GM12865 (cell line): ENCODE results near the gene CCDC74A.
"Not testable (repeated sequence)": the region's sequence is repeated elsewhere in the genome, so short reads cannot be mapped to it uniquely, and the experiment has no call there.

Experiments
- DNase-seq: peaks from one replicate; pipeline ENCODE4 v3.0.0; 2010; ENCODE audit warnings: low read depth
- H3K4me3 ChIP-seq: 2 replicates; pipeline ENCODE4 v1.5.1; 2011; ENCODE audit warnings: mild to moderate bottlenecking, low read depth, low read length, control low read depth
- TF ChIP-seq, protein P1 (sequence below): IDR thresholded peaks from 2 replicates; pipeline ENCODE4 v1.5.1; 2011; ENCODE audit warnings: low read length, control low read depth, low read depth, inconsistent platforms; ENCODE audit not compliant: insufficient read depth; ENCODE audit errors: missing control alignments

The CCDC74A gene

GRCh38 chr2:131527131-131528001 is at the start of gene CCDC74A:
TSS of gene CCDC74A (plus strand) at chr2:131527888. CDS start at chr2:131527971, 83 bp downstream.
- peak; percentile 86 for DNase-seq
- H3K4me3 ChIP-seq: peak within 1 kb of the TSS; percentile 87

- DNase-seq, H3K4me3 ChIP-seq: not testable (repeated sequence)
Observed at GRCh38 chr2:131478074-131478849, 49.4 kb upstream of the CCDC74A start.

- DNase-seq, H3K4me3 ChIP-seq: not testable (repeated sequence)
Observed at GRCh38 chr2:131478850-131479461, 48.7 kb upstream of the CCDC74A start.

- DNase-seq: not testable (repeated sequence)
Observed at GRCh38 chr2:131480351-131480750, 47.3 kb upstream of the CCDC74A start.

GRCh38 chr2:131482506-131483155 is 45.1 kb upstream of the CCDC74A start:
- H3K4me3 ChIP-seq, DNase-seq: not testable (repeated sequence)

More at GRCh38 chr2:131480351-131480750, 47.3 kb upstream of the CCDC74A start:
- H3K4me3 ChIP-seq: not testable (repeated sequence)

GRCh38 chr2:131483981-131484820 is 43.5 kb upstream of the CCDC74A start:
- H3K4me3 ChIP-seq, DNase-seq: not testable (repeated sequence)

GRCh38 chr2:131484906-131485460 is 42.7 kb upstream of the CCDC74A start:
- not testable (repeated sequence) for DNase-seq, H3K4me3 ChIP-seq

DNA sequence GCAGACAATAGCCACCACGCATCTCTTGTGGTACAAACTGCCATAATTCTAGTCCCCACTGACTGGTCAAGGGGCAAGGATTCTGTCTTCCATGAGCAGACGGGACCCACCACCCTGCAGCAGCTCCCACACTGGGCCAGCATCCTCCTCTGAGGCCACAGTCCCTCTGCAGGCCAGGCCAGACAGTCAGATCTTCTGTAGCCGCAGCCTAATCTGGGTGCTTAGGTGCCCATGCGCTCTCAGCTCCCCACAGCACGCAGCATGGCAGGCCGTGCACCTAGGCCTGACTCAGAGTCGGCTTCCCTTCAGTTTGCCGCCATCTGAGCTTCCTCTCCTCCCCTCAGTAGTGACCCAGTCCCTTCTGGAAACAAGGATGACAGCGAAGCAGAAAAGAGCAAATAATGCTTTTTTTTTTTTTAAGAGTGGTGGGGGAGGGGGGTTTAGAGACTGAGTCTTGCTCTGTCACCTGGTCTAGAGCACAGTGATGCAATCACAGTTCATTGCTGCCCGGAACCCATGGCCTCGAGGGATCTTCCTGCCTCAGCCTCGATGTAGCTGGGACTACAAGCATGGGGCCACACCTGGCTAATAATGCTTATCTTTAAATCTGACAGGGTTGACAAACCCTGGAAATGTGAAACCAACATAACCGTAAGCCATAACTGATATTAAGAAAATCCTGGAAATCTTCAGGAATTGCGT is 41.3 kb upstream of the CCDC74A start:
- not testable (repeated sequence) for DNase-seq, H3K4me3 ChIP-seq

DNA sequence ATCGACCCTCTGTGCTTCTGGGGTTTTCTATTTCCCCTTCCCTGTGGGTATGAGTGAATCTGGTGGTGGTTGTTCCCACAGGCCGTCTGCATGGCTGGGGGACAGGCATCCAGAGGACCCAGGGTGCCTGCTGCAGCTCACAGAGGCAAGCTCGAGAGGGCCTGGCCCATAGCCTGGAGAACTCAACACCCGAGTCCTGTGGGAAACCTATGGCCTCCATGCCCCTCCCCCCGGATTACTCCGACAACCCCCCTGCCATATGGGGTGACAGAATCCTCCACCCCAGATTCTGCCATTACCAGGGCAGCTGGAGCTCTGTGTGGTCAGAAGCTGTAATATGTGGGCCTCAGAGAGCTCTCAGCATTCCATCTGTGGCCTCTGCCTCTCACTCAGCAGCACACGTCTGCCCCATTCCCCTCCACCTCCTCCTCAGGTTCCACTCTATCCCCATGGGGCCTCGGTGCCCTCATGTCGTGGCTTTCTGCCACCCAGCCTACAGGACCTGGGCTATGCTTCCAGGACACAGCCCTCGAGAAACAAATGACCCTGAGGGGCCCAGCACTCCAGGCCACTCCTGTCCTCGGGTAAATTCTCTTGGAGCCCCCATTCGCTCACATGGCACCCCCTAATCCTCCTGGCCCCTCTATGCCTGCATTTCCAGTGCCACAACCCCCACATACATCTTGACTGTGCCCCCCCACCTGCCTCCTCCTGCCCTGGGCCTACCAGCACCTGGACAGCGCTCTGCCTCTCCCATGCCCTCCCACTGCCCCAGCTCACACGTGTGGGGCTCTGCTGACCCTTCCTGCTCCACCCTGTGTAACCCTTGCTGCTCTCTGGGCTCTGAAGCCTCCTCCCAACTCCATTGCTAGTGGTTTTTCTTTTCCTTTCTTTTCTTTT is 39.1 kb upstream of the CCDC74A start:
- no peak for DNase-seq

GRCh38 chr2:131490616-131491468 is 36.8 kb upstream of the CCDC74A start:
- H3K4me3 ChIP-seq: peak overlapping the region; percentile 70
- peak; percentile 56 for DNase-seq

More for the DNA sequence above, 39.1 kb upstream of the CCDC74A start:
- TF ChIP-seq, protein P1, sequence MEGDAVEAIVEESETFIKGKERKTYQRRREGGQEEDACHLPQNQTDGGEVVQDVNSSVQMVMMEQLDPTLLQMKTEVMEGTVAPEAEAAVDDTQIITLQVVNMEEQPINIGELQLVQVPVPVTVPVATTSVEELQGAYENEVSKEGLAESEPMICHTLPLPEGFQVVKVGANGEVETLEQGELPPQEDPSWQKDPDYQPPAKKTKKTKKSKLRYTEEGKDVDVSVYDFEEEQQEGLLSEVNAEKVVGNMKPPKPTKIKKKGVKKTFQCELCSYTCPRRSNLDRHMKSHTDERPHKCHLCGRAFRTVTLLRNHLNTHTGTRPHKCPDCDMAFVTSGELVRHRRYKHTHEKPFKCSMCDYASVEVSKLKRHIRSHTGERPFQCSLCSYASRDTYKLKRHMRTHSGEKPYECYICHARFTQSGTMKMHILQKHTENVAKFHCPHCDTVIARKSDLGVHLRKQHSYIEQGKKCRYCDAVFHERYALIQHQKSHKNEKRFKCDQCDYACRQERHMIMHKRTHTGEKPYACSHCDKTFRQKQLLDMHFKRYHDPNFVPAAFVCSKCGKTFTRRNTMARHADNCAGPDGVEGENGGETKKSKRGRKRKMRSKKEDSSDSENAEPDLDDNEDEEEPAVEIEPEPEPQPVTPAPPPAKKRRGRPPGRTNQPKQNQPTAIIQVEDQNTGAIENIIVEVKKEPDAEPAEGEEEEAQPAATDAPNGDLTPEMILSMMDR: no peak
- no peak overlapping the region for H3K4me3 ChIP-seq

DNA sequence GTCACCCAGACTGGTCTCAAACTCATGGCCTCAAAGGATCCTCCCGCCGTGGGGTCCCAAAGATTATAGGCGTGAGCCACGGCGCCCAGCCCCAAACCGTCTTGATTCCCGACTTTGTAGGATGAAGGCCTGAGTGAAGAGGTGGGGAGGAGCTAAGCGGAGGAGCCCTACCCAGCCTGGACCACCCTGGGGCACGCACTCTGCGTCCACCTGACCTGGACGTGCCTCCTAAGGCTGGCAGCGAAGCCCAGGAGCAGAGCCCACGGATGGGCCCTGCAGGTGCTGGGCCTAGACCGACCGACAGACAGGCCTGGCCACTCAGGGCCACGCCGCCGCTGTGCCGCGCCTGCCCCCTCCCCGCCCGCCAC is 36.2 kb upstream of the CCDC74A start:
- peak; percentile 28 for DNase-seq

DNA sequence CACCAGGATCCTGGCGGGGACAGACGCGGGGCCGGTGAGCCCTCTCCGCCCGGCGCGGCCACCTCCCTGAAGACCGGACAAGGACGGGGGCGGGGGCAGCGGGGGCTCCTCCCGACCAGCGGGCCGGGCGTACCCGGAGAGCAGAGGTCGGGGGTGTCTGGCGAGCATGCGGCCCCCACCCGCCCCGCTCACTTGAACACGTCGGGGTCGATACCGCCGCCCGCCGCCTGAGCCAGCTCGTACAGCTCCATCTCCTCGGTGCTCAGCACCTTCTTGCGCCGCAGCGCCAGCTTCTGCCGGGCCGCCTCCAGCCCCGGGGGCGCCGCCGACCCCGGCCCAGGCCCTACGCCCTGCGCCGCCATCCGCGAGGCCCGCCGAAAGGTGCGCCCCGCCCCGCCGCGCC is 35.7 kb upstream of the CCDC74A start, which contains the start of gene MZT2A:
TSS of gene MZT2A (minus strand) at position 383 of the 403 bp plus-strand sequence. CDS start at position 362, 21 bp downstream.
- H3K4me3 ChIP-seq: peak within 1 kb of the TSS; percentile 99
- not testable (repeated sequence) for DNase-seq

More for the DNA sequence above, 36.2 kb upstream of the CCDC74A start:
- peak overlapping the region; percentile 70 for H3K4me3 ChIP-seq
